ENCODE measurements around the gene INPP5A.

- no peak for TF ChIP-seq POLR2A (IDR thresholded peaks at IDR 0.05)
- TF ChIP-seq, protein P1, sequence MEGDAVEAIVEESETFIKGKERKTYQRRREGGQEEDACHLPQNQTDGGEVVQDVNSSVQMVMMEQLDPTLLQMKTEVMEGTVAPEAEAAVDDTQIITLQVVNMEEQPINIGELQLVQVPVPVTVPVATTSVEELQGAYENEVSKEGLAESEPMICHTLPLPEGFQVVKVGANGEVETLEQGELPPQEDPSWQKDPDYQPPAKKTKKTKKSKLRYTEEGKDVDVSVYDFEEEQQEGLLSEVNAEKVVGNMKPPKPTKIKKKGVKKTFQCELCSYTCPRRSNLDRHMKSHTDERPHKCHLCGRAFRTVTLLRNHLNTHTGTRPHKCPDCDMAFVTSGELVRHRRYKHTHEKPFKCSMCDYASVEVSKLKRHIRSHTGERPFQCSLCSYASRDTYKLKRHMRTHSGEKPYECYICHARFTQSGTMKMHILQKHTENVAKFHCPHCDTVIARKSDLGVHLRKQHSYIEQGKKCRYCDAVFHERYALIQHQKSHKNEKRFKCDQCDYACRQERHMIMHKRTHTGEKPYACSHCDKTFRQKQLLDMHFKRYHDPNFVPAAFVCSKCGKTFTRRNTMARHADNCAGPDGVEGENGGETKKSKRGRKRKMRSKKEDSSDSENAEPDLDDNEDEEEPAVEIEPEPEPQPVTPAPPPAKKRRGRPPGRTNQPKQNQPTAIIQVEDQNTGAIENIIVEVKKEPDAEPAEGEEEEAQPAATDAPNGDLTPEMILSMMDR (IDR thresholded peaks at IDR 0.05), result no peak
These were observed 43.8 kb upstream of the INPP5A start for GRCh38 chr10:132493756-132494290.
